Fibroblast of mammary gland (primary cell): ENCODE results near the gene SLC38A5.
"Not testable (repeated sequence)": the region's sequence is repeated elsewhere in the genome, so short reads cannot be mapped to it uniquely, and the experiment has no call there.

Source experiments
- DNase-seq: peaks from one replicate; pipeline ENCODE4 v3.0.0-alpha.2; 2010; ENCODE audit warnings: low read depth
- H3K4me3 ChIP-seq: 2 replicates; pipeline ENCODE4 v1.5.1; 2011; ENCODE audit warnings: low read depth, mild to moderate bottlenecking, low read length, moderate library complexity; ENCODE audit not compliant: control insufficient read depth
- TF ChIP-seq, protein P1 (sequence below): conservative IDR thresholded peaks from 2 replicates; pipeline ENCODE4 v1.5.1; 2011; ENCODE audit warnings: low read depth, low read length, inconsistent platforms; ENCODE audit not compliant: control insufficient read depth, insufficient read depth

SLC38A5 gene

GRCh38 chrX:48456628-48457331 is 13.3 kb downstream of the SLC38A5 start:
- TF ChIP-seq, protein P1, sequence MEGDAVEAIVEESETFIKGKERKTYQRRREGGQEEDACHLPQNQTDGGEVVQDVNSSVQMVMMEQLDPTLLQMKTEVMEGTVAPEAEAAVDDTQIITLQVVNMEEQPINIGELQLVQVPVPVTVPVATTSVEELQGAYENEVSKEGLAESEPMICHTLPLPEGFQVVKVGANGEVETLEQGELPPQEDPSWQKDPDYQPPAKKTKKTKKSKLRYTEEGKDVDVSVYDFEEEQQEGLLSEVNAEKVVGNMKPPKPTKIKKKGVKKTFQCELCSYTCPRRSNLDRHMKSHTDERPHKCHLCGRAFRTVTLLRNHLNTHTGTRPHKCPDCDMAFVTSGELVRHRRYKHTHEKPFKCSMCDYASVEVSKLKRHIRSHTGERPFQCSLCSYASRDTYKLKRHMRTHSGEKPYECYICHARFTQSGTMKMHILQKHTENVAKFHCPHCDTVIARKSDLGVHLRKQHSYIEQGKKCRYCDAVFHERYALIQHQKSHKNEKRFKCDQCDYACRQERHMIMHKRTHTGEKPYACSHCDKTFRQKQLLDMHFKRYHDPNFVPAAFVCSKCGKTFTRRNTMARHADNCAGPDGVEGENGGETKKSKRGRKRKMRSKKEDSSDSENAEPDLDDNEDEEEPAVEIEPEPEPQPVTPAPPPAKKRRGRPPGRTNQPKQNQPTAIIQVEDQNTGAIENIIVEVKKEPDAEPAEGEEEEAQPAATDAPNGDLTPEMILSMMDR, result no peak
- no peak overlapping the region for H3K4me3 ChIP-seq
- DNase-seq, result no peak

DNA sequence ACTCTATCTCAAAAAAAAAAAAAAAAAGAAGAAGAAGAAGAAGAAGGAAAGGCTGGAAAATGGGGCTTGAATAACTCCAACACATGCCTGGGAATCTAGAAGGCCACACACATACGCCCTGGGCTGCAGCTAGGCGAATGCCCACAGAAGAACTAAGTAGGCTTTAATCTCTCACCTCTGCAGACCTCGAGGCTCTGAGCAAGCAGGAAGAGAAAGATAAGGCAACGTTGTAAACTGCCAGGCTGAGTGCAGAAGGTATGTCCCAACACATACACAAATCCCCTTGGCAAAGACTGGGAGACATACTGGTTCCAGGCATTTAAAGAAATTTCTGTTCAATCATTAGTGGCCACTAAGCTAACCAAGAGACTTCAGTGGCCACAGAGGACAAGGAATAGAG is 18.4 kb downstream of the SLC38A5 start:
- TF ChIP-seq, protein P1, result no peak
- no peak overlapping the region for H3K4me3 ChIP-seq
- DNase-seq, result no peak

GRCh38 chrX:48450076-48450475 is 20.0 kb downstream of the SLC38A5 start:
- DNase-seq, result no peak
- H3K4me3 ChIP-seq, result no peak overlapping the region
- TF ChIP-seq, protein P1, result no peak

DNA sequence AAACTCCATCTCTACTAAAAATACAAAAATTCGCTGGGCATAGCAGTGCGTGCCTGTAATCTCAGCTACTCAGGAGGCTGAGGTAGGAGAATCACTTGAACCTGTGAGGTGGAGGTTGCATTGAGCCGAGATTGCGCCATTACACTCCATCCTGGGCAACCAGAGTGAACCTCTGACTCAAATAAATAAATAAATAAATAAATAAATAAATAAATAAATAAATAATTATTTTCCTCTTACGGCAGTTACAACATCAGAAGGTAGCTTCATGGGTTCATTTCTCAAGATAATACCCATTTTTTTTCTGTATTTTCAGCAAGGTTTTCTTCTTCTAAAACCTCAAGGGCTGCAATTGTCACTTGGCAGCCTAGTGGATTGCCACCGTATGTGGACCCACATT is 22.9 kb downstream of the SLC38A5 start:
- not testable (repeated sequence) for DNase-seq, H3K4me3 ChIP-seq

DNA sequence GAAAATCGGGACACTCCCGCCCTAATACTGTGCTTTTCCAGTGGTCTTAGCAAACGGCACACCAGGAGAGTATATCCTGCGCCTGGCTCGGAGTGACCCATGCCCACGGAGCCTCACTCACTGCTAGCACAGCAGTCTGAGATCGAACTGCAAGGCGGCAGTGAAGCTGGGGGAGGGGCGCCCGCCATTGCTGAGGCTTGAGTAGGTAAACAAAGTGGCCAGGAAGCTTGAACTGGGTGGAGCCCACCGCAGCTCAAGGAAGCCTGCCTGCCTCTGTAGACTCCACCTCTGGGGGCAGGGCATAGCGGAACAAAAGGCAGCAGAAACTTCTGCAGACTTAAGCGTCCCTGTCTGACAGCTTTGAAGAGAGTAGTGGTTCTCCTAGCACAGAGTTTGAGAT is 36.3 kb downstream of the SLC38A5 start:
- not testable (repeated sequence) for DNase-seq, H3K4me3 ChIP-seq

DNA sequence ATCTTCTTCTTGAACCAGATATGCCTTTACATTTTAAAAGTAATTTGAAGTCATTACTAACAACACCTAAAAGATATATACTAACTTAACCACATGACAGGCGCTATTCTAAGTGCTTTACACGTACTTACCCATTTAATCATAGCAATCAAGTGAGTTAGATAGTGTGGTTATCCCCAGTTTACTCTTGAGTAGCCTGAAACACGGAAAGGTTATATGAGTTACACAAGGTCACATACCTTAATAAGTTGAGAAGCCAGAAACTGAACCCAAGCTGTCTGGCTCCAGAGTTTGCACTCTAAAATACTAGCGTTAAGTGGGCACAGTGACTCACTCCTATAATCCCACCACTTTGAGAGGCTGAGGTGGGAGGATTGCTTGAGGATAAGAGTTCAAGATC is 39.9 kb downstream of the SLC38A5 start:
- H3K4me3 ChIP-seq, DNase-seq: not testable (repeated sequence)

DNA sequence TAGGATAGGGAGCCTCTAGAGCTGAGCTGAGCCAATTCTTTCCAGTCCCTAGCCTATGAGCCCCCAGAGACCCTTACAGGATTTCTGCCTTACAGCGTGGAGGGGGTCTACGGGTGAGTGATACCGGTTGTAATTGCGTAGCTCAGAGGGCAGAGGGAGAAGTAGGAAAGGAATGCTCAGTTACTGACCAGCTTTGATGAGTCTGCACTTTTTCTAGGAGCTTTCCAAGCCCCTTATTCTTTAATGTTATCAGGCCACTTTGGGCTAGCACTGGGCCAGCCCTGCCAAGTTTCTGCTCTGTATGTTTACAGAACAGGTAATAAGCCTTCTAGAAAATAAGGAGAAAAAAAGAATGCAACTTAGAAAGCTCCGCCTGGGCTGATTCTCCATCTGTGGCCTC is 40.5 kb downstream of the SLC38A5 start:
- DNase-seq, H3K4me3 ChIP-seq: not testable (repeated sequence)

DNA sequence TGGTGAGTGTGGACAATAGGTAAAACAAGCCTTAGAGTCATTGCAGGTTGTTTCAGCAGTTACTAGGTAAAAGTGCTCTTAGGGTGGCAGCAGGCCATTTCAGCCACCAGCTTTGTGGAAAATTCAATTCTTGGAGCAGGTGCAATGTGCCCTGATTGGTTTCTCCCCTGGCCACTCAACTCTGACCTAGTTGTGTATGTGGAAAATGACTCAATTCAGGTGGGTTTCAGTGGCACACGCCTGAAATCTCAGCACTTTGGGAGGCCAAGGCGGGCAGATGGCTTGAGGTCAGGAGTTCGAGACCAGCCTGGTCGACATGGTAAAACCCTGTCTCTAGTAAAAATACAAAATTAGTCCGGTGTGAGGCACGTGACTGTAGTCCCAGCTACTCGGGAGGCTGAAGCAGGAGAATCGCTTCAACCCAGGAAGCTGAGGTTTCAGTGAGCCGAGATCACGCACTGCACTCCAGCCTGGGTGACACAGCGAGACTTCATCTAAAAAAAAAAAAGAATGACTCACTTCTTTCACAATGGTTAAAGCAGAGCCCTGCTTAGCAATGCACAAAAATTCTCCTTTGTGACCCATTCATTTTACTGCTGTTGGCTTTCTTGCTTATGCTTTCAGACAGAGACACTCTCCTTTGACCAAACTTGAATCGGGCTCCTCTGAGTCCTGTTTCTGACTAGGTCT is 42.9 kb downstream of the SLC38A5 start:
- H3K4me3 ChIP-seq, DNase-seq: not testable (repeated sequence)

- DNase-seq, H3K4me3 ChIP-seq: not testable (repeated sequence)
Observed at GRCh38 chrX:48411860-48412259, 58.2 kb downstream of the SLC38A5 start, which contains the start of gene SSX4B. SSX4B (minus strand) TSS chrX:48411960; CDS start chrX:48411372, 588 bp downstream.
